Tibial nerve (tissue), 4 donors: ENCODE data around the gene SMIM32. TPM values are rescaled to one million over a fixed set of nuclear protein-coding genes. Genes with fewer than 3 reads are reported as not detected.

ENCODE experiments used
- DNase-seq, 2 donors: peaks; one replicate each; pipeline ENCODE4 v3.0.0-alpha.2; 2019; ENCODE audit warnings: low spot score in 2 of 2
- H3K27ac ChIP-seq, 4 donors: fragments of 200-600 bp; sonication (generic) in 3 of 4; one replicate each; pipeline ENCODE4 v1.5.1; 2017 to 2019; ENCODE audit warnings: mild to moderate bottlenecking in 1 of 4
- H3K27me3 ChIP-seq, 2 donors: fragments of 200-600 bp; sonication (generic) in 1 of 2; one replicate each; pipeline versions ENCODE4 v1.5.1 to v1.6.0; 2017 to 2019
- H3K36me3 ChIP-seq, 3 donors: fragments of 200-600 bp; sonication (generic); one replicate each; pipeline ENCODE4 v1.5.1; 2018 to 2019
- H3K4me1 ChIP-seq, 4 donors: fragments of 200-600 bp; sonication (generic) in 3 of 4; one replicate each; pipeline ENCODE4 v1.5.1; 2017 to 2019
- H3K4me3 ChIP-seq, 4 donors: fragments of 200-600 bp; sonication (generic) in 3 of 4; one replicate each; pipeline ENCODE4 v1.5.1; 2017 to 2019; ENCODE audit warnings: mild to moderate bottlenecking in 1 of 4, moderate library complexity in 1 of 4
- H3K9me3 ChIP-seq, 4 donors: fragments of 200-600 bp; sonication (generic) in 3 of 4; one replicate each; pipeline ENCODE4 v1.5.1; 2017 to 2019
- CTCF ChIP-seq, 5 experiments: fragments of 200-600 bp in 3 of 5; fragments of 450-650 bp in 2 of 5; sonication (generic) in 3 of 5; IDR thresholded peaks; one replicate each; pipeline ENCODE4 v1.5.1; 2016 to 2019; ENCODE audit warnings: antibody characterized with exemption in 5 of 5, mild to moderate bottlenecking in 3 of 5, moderate library complexity in 2 of 5
- EP300 ChIP-seq, 2 donors: sonication (generic); formaldehyde crosslinking; IDR thresholded peaks; one replicate each; pipeline ENCODE4 v1.6.1; 2017; ENCODE audit warnings: antibody characterized with exemption in 2 of 2, mild to moderate bottlenecking in 1 of 2
- POLR2A ChIP-seq, 2 donors: fragments of 450-650 bp; IDR thresholded peaks; one replicate each; pipeline ENCODE4 v1.6.1; 2017; ENCODE audit warnings: antibody characterized with exemption in 2 of 2, mild to moderate bottlenecking in 2 of 2, moderate library complexity in 2 of 2
- WGBS, 2 donors: methylation state at CpG; one replicate each; pipeline ENCODE4 v1.1.5; 2018; 5-methylcytosine and 5-hydroxymethylcytosine counted together
- total RNA-seq, 4 donors: library from RNA; depleted of rRNA; stranded (reverse); fragments of >200 nt; gene quantifications; one replicate each; pipeline ENCODE4 v1.1.0, GENCODE V29; 2016

The SMIM32 gene
- total RNA-seq, 4 donors from 2014 or later, result not detected

- peaks cover 0 to 58% (median 6%) of the 10 kb centered on the region in 4 donors for H3K4me1 ChIP-seq
- WGBS, 2 donors, result 92 to 95% methylated on average over 5 of the region's 5 CpGs
- H3K9me3 ChIP-seq, result no peaks in the 10 kb centered on the region
- no peak overlapping the region for H3K27ac ChIP-seq
- TF ChIP-seq CTCF (IDR thresholded peaks at IDR 0.05) (no peak), EP300 (IDR thresholded peaks at IDR 0.05) (no peak), POLR2A (IDR thresholded peaks at IDR 0.05) (no peak)
- H3K4me3 ChIP-seq, result no peak overlapping the region
- peaks cover 0 to 39% (median 0%) of the 10 kb centered on the region in 3 donors for H3K36me3 ChIP-seq
- H3K27me3 ChIP-seq, result no peaks in the 10 kb centered on the region
- no peak for DNase-seq
These were observed 35.4 kb downstream of the SMIM32 start for GRCh38 chr5:136157514-136157913.

DNA sequence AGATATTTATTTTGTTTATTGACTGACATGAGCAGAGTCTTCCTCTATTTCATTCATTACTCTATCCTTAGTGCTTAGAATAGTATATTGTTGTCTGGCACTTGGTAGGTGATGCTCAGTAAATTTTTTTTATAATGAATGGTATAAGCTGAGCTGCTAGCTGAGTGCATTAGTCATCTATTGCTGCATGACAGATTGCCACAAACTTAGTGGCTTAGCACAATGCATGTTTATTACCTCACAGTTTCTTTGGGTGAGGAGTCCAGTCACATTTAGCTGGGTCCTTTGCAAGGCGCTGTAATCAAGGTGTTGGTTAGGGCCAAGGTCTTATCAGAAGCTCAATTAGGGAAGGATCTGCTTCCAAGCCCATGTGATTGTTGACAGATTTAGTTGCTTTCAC, 37.2 kb downstream of the SMIM32 start:
- no peak for DNase-seq
- H3K9me3 ChIP-seq, result no peaks in the 10 kb centered on the region
- no peaks in the 10 kb centered on the region for H3K27me3 ChIP-seq
- WGBS, 2 donors, result 95% methylated on average over 1 of the region's 1 CpG
- peaks cover 0 to 57% (median 6%) of the 10 kb centered on the region in 4 donors for H3K4me1 ChIP-seq
- H3K27ac ChIP-seq, result no peak overlapping the region
- TF ChIP-seq CTCF (IDR thresholded peaks at IDR 0.05) (no peak), POLR2A (IDR thresholded peaks at IDR 0.05) (no peak), EP300 (IDR thresholded peaks at IDR 0.05) (no peak)
- H3K4me3 ChIP-seq, result no peak overlapping the region
- H3K36me3 ChIP-seq, result peaks cover 0 to 38% (median 0%) of the 10 kb centered on the region in 3 donors

DNA sequence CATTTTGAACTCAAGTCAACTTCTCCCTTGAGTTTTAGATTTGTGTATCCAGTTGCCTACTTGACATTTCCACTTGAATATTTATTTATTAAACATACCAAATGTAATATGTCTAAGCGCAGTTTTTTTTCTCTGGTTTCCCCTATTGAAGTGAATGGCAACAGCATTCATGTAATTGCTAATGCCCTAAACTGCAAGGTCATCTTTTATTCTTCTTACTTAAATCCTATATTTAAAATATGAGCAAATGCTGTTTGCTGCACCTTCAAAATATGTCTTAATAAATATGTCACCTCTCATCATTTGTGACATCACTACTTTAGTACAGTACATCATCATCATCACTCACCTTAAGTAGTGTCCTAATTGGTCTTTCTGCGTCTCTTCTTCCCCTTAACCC, 37.9 kb downstream of the SMIM32 start:
- Histone ChIP-seq H3K4me1 (peaks cover 0 to 59% (median 6%) of the 10 kb centered on the region in 4 donors), H3K36me3 (peaks cover 0 to 33% (median 0%) of the 10 kb centered on the region in 3 donors)
- 97 to 99% methylated on average over 2 of the region's 2 CpGs for WGBS, 2 donors

GRCh38 chr5:136153581-136154236, 39.3 kb downstream of the SMIM32 start:
- 94 to 95% methylated on average over 11 of the region's 11 CpGs for WGBS, 2 donors
- no peak for DNase-seq
- Histone ChIP-seq H3K4me3 (no peak overlapping the region), H3K27me3 (no peaks in the 10 kb centered on the region), H3K36me3 (peaks cover 0 to 33% (median 0%) of the 10 kb centered on the region in 3 donors), H3K27ac (no peak overlapping the region), H3K9me3 (no peaks in the 10 kb centered on the region), H3K4me1 (peaks cover 0 to 55% (median under 1%) of the 10 kb centered on the region in 4 donors)
- no peak for TF ChIP-seq POLR2A (IDR thresholded peaks at IDR 0.05)

More for the DNA sequence above, 37.9 kb downstream of the SMIM32 start:
- Histone ChIP-seq H3K27me3 (no peaks in the 10 kb centered on the region), H3K9me3 (no peaks in the 10 kb centered on the region), H3K4me3 (no peak overlapping the region), H3K27ac (no peak overlapping the region)
- no peak for DNase-seq
- TF ChIP-seq POLR2A (IDR thresholded peaks at IDR 0.05), result no peak
- TF ChIP-seq EP300 (IDR thresholded peaks at IDR 0.05), result no peak
- no peak for TF ChIP-seq CTCF (IDR thresholded peaks at IDR 0.05)

DNA sequence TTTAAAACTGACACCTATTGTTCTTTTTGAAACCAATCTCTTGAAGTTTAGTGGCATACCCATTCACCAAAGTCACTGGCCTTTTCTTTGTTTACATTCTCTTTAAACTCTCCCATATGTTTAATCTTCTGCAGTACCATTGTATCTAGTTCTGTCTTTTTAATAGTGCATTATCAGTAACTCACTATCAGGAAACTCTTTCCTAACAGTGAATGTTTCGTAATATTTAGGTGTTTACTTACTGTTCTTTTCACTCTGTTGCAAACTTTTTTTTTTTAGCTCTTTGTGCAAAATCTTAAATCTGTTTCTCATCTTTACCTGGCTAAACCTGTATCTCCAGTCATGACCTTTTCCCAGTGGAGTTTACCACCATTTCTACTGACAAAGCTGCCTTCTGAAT, 43.1 kb downstream of the SMIM32 start:
- H3K9me3 ChIP-seq, result no peaks in the 10 kb centered on the region
- no peak for DNase-seq
- no peak overlapping the region for H3K27ac ChIP-seq
- TF ChIP-seq POLR2A (IDR thresholded peaks at IDR 0.05), result no peak
- no peak for TF ChIP-seq CTCF (IDR thresholded peaks at IDR 0.05)
- no peak for TF ChIP-seq EP300 (IDR thresholded peaks at IDR 0.05)
- no peaks in the 10 kb centered on the region for H3K27me3 ChIP-seq
- H3K36me3 ChIP-seq, result peaks cover 0 to 15% (median 0%) of the 10 kb centered on the region in 3 donors
- H3K4me1 ChIP-seq, result peaks cover 0 to 61% (median 2%) of the 10 kb centered on the region in 4 donors
- WGBS, 2 donors, result 92 to 93% methylated on average over 1 of the region's 1 CpG
- no peak overlapping the region for H3K4me3 ChIP-seq
